Aortic smooth muscle cell (primary cell): ENCODE data around the gene SSU72. TPM values are rescaled to one million over a fixed set of nuclear protein-coding genes. Genes with fewer than 3 reads are reported as not detected.

Experiments used
- total RNA-seq: library from RNA; depleted of rRNA; stranded (reverse); fragments of >200 nt; gene quantifications from 2 replicates; pipeline ENCODE4 v1.2.3, GENCODE V29; 2014

The SSU72 gene
- total RNA-seq, result 51.3 and 54.8 TPM in 2 replicates

GRCh38 chr1:1574721-1575537 is at the start of gene SSU72:
SSU72 (minus strand) TSS chr1:1574863; CDS start chr1:1574557, 306 bp downstream.

GRCh38 chr1:1615256-1616044 is 40.8 kb upstream of the SSU72 start, which contains the start of gene MIB2:
MIB2 (plus strand) TSS chr1:1615500; CDS start chr1:1623453, 7,953 bp downstream.

GRCh38 chr1:1599935-1600860 is 25.5 kb upstream of the SSU72 start, which contains the start of gene FNDC10:
FNDC10 (minus strand) TSS chr1:1600135; CDS start chr1:1600015, 120 bp downstream.

GRCh38 chr1:1540090-1540817 is 34.4 kb downstream of the SSU72 start, which contains the start of gene TMEM240:
TMEM240 (minus strand) TSS chr1:1540624; CDS start chr1:1540346, 278 bp downstream.

GRCh38 chr1:1511533-1512285 is 63.0 kb downstream of the SSU72 start, which contains the start of gene ATAD3A:
ATAD3A (plus strand) TSS chr1:1512162; CDS start chr1:1512269, 107 bp downstream.

Other genes starting within 250 kb of the SSU72 start
- gene TAS1R3, start 243.6 kb downstream of the SSU72 start, total RNA-seq, result 0.06 and 0.26 TPM in 2 replicates
- gene DVL1, start 225.4 kb downstream of the SSU72 start, total RNA-seq, result 63.8 and 102 TPM in 2 replicates
- 282 and 369 TPM in 2 replicates for gene MXRA8, start 216.3 kb downstream of the SSU72 start, total RNA-seq
- 98.4 and 131 TPM in 2 replicates for gene AURKAIP1, start 199.7 kb downstream of the SSU72 start, total RNA-seq
- gene CCNL2, start 175.5 kb downstream of the SSU72 start, total RNA-seq, result 103 and 125 TPM in 2 replicates
- 119 and 121 TPM in 2 replicates for gene MRPL20, start 167.6 kb downstream of the SSU72 start, total RNA-seq
- 0.37 and 0.40 TPM in 2 replicates for gene ANKRD65, start 153.6 kb downstream of the SSU72 start, total RNA-seq
- gene VWA1, start 139.2 kb downstream of the SSU72 start, total RNA-seq, result 1.6 and 2.5 TPM in 2 replicates
- 0.56 and 0.66 TPM in 2 replicates for gene ATAD3C, start 125.2 kb downstream of the SSU72 start, total RNA-seq
- 14.2 and 22.7 TPM in 2 replicates for gene ATAD3B, start 103.1 kb downstream of the SSU72 start, total RNA-seq
- gene ATAD3A, start 62.7 kb downstream of the SSU72 start, total RNA-seq, result 22.9 and 47.2 TPM in 2 replicates
- gene TMEM240, start 34.2 kb downstream of the SSU72 start, total RNA-seq, result 2.0 and 2.8 TPM in 2 replicates
- gene FNDC10, start 25.3 kb upstream of the SSU72 start, total RNA-seq, result 0.79 and 0.87 TPM in 2 replicates
- gene MIB2, start 40.6 kb upstream of the SSU72 start, total RNA-seq, result 43.3 and 58.3 TPM in 2 replicates
- gene MMP23B, start 57.3 kb upstream of the SSU72 start, total RNA-seq, result 1.7 and 1.8 TPM in 2 replicates
- gene CDK11B, start 84.1 kb upstream of the SSU72 start, total RNA-seq, result 8.2 and 9.1 TPM in 2 replicates
- 18.4 and 19.3 TPM in 2 replicates for gene SLC35E2B, start 117.9 kb upstream of the SSU72 start, total RNA-seq
- 11.7 and 12.9 TPM in 2 replicates for gene CDK11A, start 149.5 kb upstream of the SSU72 start, total RNA-seq
- 40.0 and 49.5 TPM in 2 replicates for gene NADK, start 203.6 kb upstream of the SSU72 start, total RNA-seq